ENCODE data around the gene REPS2. TPM values are rescaled to one million over a fixed set of nuclear protein-coding genes. Genes with fewer than 3 reads are reported as not detected.

The REPS2 gene
- polyA plus RNA-seq, 3 donors: 2.1 to 4.7 (median 3.6) TPM

DNA sequence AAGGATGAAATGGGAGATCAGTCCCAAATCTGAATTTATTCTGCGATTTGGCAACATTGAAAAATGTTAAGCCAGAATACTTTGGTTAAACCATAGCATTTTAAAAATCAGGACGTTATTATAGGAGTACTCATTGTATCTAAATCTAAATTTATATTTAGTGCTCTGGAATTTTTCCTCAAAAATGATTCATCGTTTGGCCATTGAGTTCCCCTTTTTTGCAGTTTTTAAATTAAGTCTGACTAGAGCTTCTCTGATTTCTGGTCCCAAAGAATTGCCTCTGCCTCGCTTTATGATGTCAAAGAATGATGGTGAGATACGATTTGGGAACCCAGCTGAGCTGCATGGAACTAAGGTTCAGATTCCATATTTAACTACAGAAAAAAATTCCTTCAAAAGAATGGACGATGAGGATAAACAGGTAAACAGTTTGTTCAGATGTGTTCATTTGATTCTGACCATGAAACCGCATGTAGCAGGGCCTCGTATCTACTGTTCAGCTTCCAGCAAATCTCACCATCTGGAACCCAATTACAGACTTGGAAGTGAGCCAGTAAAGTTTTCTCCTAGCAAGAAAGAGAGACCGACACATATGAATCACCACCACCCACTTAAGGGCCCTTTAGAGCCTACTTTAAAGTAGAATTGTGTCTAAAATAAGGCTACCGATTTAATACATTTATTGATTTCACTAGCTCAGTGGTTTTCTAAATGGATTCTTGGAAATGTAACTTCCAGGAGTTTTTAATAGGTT, 75.6 kb downstream of the REPS2 start:
- Histone ChIP-seq H3K4me3 (replicated peaks in 1 of 3; ENCODE audit: low read depth in 2 of 3, low read length in 3 of 3) (no peak overlapping the region), H3K27me3 (ENCODE audit: control insufficient read depth in 2 of 2, insufficient read depth in 2 of 2, low read length in 2 of 2) (peaks cover 0 to 11% of the 10 kb centered on the region in 2 donors), H3K9me3 (replicated peaks in 1 of 2; ENCODE audit: control insufficient read depth in 1 of 2, insufficient read depth in 1 of 2, low read length in 2 of 2) (no peaks in the 10 kb centered on the region), H3K27ac (ENCODE audit: low read depth in 1 of 2, low read length in 2 of 2) (no peak overlapping the region), H3K4me1 (ENCODE audit: control insufficient read depth in 1 of 2, insufficient read depth in 2 of 2, low read length in 2 of 2) (no peaks in the 10 kb centered on the region), H3K79me2 (ENCODE audit: insufficient read depth, low read length) (no peaks in the 10 kb centered on the region), H4K20me1 (ENCODE audit: insufficient read depth, low read length) (no peaks in the 10 kb centered on the region), H2AFZ (ENCODE audit: insufficient read depth, low read depth, low read length, poor library complexity, severe bottlenecking) (no peak overlapping the region), H3K36me3 (replicated peaks in 1 of 2; ENCODE audit: control insufficient read depth in 1 of 2, insufficient read depth in 2 of 2, low read length in 2 of 2) (no peaks in the 10 kb centered on the region), H3K9ac (ENCODE audit: insufficient read depth, low read length, poor library complexity, severe bottlenecking) (no peak overlapping the region), H3K4me2 (replicated peaks; ENCODE audit: extremely low read depth, low read length, poor library complexity, severe bottlenecking) (no peak overlapping the region)
- Mint-ChIP-seq H3K27me3 (ENCODE audit: low read depth in 3 of 3) (peaks cover 0 to 25% (median 2%) of the 10 kb centered on the region in 3 donors), H3K4me3 (no peak overlapping the region), H3K4me1 (peaks cover 9% of the 10 kb centered on the region), H3K27ac (no peak overlapping the region), H3K36me3 (peaks cover 2 to 8% of the 10 kb centered on the region in 2 donors), H3K9me3 (no peaks in the 10 kb centered on the region)
- peak in 1 of 3 donors; percentile 28 for DNase-seq
- intact Hi-C loops (cut with micrococcal nuclease): no loop called here
- no peak for TF ChIP-seq CTCF (IDR thresholded peaks at IDR 0.05)
- WGBS (ENCODE audit: insufficient coverage): 100% methylated on average over 1 of the region's 10 CpGs

- Histone ChIP-seq H2AFZ (ENCODE audit: insufficient read depth, low read depth, low read length, poor library complexity, severe bottlenecking) (no peak overlapping the region), H3K36me3 (replicated peaks in 1 of 2; ENCODE audit: control insufficient read depth in 1 of 2, insufficient read depth in 2 of 2, low read length in 2 of 2) (no peaks in the 10 kb centered on the region), H3K79me2 (ENCODE audit: insufficient read depth, low read length) (no peaks in the 10 kb centered on the region), H4K20me1 (ENCODE audit: insufficient read depth, low read length) (no peaks in the 10 kb centered on the region), H3K27ac (ENCODE audit: low read depth in 1 of 2, low read length in 2 of 2) (no peak overlapping the region), H3K9me3 (replicated peaks in 1 of 2; ENCODE audit: control insufficient read depth in 1 of 2, insufficient read depth in 1 of 2, low read length in 2 of 2) (no peaks in the 10 kb centered on the region), H3K4me2 (replicated peaks; ENCODE audit: extremely low read depth, low read length, poor library complexity, severe bottlenecking) (no peak overlapping the region), H3K27me3 (ENCODE audit: control insufficient read depth in 2 of 2, insufficient read depth in 2 of 2, low read length in 2 of 2) (peaks cover 0 to 15% of the 10 kb centered on the region in 2 donors), H3K4me3 (replicated peaks in 1 of 3; ENCODE audit: low read depth in 2 of 3, low read length in 3 of 3) (no peak overlapping the region), H3K4me1 (ENCODE audit: control insufficient read depth in 1 of 2, insufficient read depth in 2 of 2, low read length in 2 of 2) (no peaks in the 10 kb centered on the region), H3K9ac (ENCODE audit: insufficient read depth, low read length, poor library complexity, severe bottlenecking) (no peak overlapping the region)
- no peak for TF ChIP-seq CTCF (IDR thresholded peaks at IDR 0.05)
- no peak overlapping the region for H3K4me3 Mint-ChIP-seq
- no CpG with 5 or more reads among the region's 2 CpGs for whole genome bisulfite sequencing (ENCODE audit: insufficient coverage)
- intact Hi-C loops (cut with micrococcal nuclease): no loop called here
- no peak overlapping the region for H3K27ac Mint-ChIP-seq
- DNase-seq: no peak
- H3K9me3 Mint-ChIP-seq: no peaks in the 10 kb centered on the region
- peaks cover 2 to 8% of the 10 kb centered on the region in 2 donors for H3K36me3 Mint-ChIP-seq
- H3K27me3 Mint-ChIP-seq (ENCODE audit: low read depth in 3 of 3): peaks cover 0 to 27% (median 2%) of the 10 kb centered on the region in 3 donors
- H3K4me1 Mint-ChIP-seq: peaks cover 17% of the 10 kb centered on the region
Measured at GRCh38 chrX:17023661-17024060, 77.2 kb downstream of the REPS2 start.
